Measurements from ENCODE around the gene PBX1.

DNA sequence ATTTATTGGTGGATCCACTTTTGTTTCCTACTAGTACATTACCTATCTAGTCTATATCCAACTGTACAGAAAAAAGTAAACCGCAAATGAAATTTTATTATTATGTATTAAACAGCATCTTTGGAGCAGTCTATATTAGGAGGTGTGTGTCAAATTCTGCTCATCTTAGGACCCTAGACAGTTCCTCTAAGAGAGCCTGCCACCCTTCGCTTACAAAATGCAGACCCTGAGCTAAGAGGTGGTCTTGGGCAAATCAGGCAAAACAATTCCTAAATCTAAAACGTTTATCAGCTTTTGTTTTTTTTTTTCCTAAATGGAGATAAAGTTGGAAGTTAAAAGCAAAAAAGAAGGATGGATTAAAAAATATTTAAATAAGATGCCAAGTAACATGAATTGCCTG is 85.3 kb downstream of the PBX1 start:
- TF ChIP-seq, protein P1, sequence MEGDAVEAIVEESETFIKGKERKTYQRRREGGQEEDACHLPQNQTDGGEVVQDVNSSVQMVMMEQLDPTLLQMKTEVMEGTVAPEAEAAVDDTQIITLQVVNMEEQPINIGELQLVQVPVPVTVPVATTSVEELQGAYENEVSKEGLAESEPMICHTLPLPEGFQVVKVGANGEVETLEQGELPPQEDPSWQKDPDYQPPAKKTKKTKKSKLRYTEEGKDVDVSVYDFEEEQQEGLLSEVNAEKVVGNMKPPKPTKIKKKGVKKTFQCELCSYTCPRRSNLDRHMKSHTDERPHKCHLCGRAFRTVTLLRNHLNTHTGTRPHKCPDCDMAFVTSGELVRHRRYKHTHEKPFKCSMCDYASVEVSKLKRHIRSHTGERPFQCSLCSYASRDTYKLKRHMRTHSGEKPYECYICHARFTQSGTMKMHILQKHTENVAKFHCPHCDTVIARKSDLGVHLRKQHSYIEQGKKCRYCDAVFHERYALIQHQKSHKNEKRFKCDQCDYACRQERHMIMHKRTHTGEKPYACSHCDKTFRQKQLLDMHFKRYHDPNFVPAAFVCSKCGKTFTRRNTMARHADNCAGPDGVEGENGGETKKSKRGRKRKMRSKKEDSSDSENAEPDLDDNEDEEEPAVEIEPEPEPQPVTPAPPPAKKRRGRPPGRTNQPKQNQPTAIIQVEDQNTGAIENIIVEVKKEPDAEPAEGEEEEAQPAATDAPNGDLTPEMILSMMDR (IDR thresholded peaks at IDR 0.05; ENCODE audit: low read depth, low read length, missing input control) = no peak
- TF ChIP-seq ATF3 (IDR thresholded peaks at IDR 0.05) (no peak), TAF1 (conservative IDR thresholded peaks at IDR 0.05) (no peak), RXRA (IDR thresholded peaks at IDR 0.05) (no peak)
- TF ChIP-seq, protein P2, sequence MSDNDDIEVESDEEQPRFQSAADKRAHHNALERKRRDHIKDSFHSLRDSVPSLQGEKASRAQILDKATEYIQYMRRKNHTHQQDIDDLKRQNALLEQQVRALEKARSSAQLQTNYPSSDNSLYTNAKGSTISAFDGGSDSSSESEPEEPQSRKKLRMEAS (IDR thresholded peaks at IDR 0.05) = no peak
- TF ChIP-seq, protein P3, sequence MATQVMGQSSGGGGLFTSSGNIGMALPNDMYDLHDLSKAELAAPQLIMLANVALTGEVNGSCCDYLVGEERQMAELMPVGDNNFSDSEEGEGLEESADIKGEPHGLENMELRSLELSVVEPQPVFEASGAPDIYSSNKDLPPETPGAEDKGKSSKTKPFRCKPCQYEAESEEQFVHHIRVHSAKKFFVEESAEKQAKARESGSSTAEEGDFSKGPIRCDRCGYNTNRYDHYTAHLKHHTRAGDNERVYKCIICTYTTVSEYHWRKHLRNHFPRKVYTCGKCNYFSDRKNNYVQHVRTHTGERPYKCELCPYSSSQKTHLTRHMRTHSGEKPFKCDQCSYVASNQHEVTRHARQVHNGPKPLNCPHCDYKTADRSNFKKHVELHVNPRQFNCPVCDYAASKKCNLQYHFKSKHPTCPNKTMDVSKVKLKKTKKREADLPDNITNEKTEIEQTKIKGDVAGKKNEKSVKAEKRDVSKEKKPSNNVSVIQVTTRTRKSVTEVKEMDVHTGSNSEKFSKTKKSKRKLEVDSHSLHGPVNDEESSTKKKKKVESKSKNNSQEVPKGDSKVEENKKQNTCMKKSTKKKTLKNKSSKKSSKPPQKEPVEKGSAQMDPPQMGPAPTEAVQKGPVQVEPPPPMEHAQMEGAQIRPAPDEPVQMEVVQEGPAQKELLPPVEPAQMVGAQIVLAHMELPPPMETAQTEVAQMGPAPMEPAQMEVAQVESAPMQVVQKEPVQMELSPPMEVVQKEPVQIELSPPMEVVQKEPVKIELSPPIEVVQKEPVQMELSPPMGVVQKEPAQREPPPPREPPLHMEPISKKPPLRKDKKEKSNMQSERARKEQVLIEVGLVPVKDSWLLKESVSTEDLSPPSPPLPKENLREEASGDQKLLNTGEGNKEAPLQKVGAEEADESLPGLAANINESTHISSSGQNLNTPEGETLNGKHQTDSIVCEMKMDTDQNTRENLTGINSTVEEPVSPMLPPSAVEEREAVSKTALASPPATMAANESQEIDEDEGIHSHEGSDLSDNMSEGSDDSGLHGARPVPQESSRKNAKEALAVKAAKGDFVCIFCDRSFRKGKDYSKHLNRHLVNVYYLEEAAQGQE (IDR thresholded peaks at IDR 0.05) = no peak
